GM18861 (cell line): ENCODE data around the gene SDK2.
"Not testable (repeated sequence)": the region's sequence is repeated elsewhere in the genome, so short reads cannot be mapped to it uniquely, and the experiment has no call there.

Experiments
- ATAC-seq: cut with Tn5 transposase; IDR thresholded peaks from one replicate; pipeline ENCODE4 v1.9.1; 2021; ENCODE audit not compliant: unreplicated experiment

Gene SDK2

GRCh38 chr17:73464447-73464846 lies 179.8 kb downstream of the SDK2 start:
- no peak for ATAC-seq

DNA sequence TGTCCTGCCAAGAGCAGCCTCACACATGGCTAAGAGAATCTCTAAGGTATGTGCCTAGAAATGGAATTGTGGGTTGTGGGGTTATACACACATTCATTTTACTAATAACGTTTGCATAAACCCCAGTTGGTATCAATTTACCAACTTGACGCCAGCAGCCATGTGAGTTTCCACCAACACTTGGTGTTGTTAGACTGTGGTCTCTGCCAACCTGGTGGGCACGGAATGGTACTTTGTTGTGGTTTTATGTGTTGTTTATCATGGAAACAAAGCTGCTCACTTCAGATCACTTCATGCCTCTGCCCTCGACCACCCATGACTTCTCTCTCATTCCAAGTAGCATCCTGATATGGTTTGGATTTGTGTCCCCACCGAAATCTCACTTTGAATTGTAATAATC lies 180.4 kb downstream of the SDK2 start:
- no peak for ATAC-seq

- no peak for ATAC-seq
Observed at GRCh38 chr17:73462823-73463222, 181.4 kb downstream of the SDK2 start.

- no peak for ATAC-seq
Observed at GRCh38 chr17:73459980-73460379, 184.3 kb downstream of the SDK2 start.

- no peak for ATAC-seq
Observed at GRCh38 chr17:73455767-73456166, 188.5 kb downstream of the SDK2 start.

DNA sequence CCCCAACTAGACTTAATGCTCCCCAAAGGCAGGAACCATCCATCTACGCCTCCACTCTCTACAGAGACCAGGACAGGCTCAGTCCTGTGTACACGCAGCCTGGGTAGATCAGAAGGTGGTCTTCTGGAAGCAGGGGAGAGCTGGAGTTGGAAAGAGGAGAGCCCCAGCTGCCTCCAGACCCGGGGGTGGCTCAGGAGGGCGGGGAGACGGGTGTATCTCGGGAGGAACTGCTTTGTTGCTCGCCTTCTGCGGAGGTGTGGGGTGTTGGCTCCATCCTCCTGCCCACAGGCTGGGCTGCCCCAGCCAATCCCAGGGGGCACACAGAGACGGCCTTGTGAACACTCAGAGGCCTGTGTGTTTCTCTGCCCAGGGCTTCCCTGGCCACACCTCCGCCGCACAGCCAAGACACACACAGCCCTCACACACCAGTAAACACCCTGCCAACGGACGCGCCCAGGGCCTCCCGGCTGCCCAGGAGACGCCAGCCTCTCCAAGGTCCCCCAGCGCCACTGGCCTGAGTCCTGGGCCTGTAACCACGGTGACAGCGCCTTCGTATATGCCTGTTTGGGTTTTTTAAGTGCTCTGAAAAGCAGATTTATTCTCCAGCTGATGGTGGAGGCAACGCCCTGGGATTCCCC lies 189.1 kb downstream of the SDK2 start:
- no peak for ATAC-seq

- ATAC-seq = not testable (repeated sequence)
Observed at GRCh38 chr17:73453494-73453893, 190.8 kb downstream of the SDK2 start.

DNA sequence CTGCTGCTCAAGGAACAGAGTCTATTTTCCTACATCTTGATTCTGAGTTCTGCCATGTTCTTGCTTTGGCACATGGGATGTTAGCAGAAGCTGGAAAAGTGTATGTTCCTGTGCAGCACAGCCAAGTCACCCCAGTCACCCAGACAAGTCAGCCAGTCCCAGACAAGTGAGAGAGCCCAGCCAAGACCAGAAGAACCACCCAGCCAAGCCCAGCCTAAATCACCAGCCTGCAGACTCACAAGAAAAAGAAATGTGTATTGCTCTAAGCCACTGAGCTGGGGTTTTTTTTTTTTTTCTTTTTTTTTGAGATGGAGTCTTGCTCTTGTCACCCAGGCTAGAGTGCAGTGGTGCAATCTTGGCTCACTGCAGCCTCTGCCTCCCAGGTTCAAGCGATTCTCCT lies 191.2 kb downstream of the SDK2 start:
- ATAC-seq = no peak

DNA sequence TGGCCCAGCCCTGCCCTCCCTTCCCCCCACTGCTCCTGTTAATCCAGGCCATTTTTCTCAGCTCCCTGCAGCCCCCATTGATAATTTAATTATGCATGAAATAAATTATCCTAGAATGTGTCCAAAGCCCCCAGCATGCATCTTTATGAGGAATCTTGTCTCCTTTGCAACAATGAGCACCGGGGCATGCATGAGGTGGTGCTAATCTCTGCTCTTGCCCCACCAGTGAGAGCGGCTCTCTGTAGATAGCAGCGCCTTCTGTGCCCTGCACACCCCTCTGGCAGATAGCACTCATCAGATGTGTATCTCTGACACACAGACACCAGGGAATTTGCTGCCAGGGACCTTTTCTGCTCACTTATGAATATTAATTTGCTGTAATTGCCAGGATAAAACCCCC lies 192.2 kb downstream of the SDK2 start:
- ATAC-seq = no peak

DNA sequence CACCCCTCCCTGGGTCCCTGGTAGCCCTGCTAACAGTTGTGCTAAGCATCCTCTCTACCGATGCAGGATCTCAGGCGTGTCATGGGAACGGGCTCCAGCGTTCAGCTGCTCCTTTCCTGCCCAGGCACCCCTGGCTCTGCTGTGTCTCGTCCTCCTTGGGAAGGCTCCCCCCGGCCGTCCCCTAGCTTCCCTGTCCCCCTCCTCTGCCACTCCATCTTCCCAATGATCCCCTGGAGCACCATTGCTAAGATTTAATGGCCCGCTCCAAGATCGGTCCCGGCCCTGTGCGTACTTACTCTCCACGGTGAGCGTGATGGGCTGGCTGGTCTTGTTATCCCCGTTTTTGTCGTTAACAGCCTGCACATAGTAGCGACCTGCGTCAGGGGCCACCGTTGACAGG lies 196.9 kb downstream of the SDK2 start:
- no peak for ATAC-seq

DNA sequence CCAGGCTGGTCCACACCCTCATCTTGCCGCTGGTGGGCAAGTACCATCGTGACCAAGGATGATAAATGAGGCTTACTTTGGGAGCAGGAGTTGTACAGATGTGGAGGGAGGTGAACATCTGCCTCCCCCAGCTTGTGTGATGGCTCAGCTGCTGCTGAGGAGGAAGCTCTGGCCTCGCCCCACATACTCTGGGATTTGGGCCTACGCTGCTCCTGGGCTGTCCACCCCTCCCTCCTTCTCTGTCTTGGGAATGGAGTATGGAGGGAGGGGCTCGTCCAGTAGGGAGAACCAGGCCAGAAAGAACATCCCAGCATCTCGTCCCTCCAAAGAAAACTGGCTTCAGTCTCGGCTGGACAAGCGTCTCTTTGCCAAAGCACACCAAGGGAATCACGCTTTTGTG lies 197.6 kb downstream of the SDK2 start:
- ATAC-seq = no peak

- ATAC-seq = no peak
Observed at GRCh38 chr17:73445466-73445865, 198.8 kb downstream of the SDK2 start.

GRCh38 chr17:73444021-73444420 lies 200.2 kb downstream of the SDK2 start:
- no peak for ATAC-seq

DNA sequence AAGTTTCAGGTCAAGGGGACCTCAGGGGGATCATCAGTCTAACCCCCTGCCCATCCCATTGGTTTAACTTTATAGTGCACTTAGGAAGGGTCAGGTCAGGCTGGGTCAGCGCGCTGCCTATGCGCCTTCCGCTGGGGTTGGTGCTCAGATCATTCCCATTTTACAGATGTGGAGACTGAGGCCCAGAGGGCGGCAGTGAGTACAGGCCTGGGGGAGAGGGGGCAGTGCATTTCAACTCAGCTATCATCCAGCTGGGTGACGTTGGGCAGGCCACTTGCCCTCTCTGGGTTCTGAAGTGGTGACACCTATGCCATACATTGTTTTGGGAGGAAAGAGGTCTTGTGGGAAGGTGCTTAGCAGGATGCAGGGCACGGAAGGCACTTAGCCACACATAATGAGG lies 204.6 kb downstream of the SDK2 start:
- no peak for ATAC-seq

- ATAC-seq = no peak
Observed at GRCh38 chr17:73437826-73438225, 206.4 kb downstream of the SDK2 start.

GRCh38 chr17:73436954-73437353 lies 207.3 kb downstream of the SDK2 start:
- ATAC-seq = no peak

DNA sequence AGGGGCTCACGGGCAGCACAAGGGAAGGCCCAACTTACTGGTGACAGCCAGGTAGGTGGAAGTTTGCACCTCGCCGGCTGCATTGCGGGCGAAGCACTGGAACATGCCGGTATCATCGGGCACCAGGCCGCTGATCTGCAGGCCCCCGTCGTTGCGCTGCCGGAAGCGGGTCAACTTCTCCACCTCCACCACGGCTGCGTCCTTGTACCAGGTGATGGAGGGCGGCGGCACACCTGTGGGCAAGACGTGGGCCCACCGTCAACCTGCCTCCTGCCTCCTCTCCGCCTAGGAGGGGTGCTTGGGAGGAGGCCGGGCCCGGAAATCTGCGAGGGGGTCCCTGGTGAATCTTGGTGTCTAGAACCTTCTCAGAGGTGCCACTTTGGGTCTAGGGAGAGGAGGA lies 208.8 kb downstream of the SDK2 start:
- ATAC-seq = no peak

GRCh38 chr17:73434154-73434553 lies 210.1 kb downstream of the SDK2 start:
- no peak for ATAC-seq

- ATAC-seq = no peak
Observed at GRCh38 chr17:73433501-73433900, 210.7 kb downstream of the SDK2 start.

- no peak for ATAC-seq
Observed at GRCh38 chr17:73432624-73433190, 211.5 kb downstream of the SDK2 start.

DNA sequence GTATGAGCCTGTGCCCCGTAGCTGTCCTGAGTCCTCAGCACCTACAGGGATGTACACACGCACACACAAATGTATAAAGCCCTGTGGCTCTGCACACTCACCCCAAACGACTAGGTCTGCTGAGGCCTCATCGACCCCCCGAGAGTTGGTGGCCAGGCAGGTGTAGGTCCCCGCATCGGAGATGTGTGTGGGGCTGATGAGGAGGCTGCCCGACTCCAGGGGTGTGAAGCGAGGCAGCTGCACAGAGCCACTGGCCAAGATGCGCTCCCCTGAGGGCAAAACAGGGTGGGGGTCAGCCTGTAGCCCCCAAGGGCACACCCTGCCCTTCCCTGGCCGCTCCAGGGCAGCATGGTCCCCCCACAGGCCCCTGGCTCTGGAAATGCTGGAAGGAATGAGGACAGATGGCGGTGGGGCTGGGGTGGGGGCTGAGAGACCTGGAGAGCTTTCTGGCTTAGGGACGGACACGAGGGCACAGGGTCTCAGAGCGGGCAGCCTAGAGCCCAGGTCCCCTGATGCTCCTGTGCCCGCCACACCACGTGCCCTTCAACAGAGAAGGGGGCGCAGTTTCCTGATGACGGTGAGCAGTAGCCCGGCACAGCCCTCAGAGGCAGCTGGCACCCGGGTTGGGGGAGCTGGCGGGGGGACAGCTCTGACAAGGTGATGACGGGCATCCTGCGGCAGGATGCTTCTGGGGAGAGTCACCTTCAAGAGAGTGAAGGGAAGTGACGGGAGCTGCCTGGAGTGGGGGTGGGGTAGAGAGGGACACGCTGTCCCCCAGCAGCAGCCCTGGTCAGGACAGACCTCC lies 212.6 kb downstream of the SDK2 start:
- ATAC-seq = no peak

GRCh38 chr17:73430848-73431247 lies 213.4 kb downstream of the SDK2 start:
- no peak for ATAC-seq
